MCF 10A (cell line): Measurements from ENCODE around the gene FAM193B. TPM values are rescaled to one million over a fixed set of nuclear protein-coding genes. Genes with fewer than 3 reads are reported as not detected.

ENCODE experiments used
- BruUV-seq: library from RNA; stranded (reverse); fragments of 400-500 nt; replicated peaks from 2 replicates; lab custom pipeline; 2021; lab: Mats Ljungman, UMichigan
- CTCF ChIA-PET: fragments of 300-600 bp; sonication (Branson Sonifier 250); formaldehyde crosslinking; extraction: SDS; loops from one replicate; lab custom pipeline; 2021; ENCODE audit warnings: antibody characterized with exemption, inconsistent platforms; lab: Yijun Ruan, JAX
- POLR2A ChIA-PET: fragments of 300-600, 350-650 bp; sonication (Branson Sonifier 250); formaldehyde crosslinking; extraction: SDS; loops from one replicate; lab custom pipeline; 2020; ENCODE audit warnings: antibody characterized with exemption, inconsistent platforms; lab: Yijun Ruan, JAX
- DNase-seq: peaks from one replicate; pipeline ENCODE4 v3.0.0-alpha.2; 2018; ENCODE audit not compliant: unreplicated experiment
- H3K27ac Mint-ChIP-seq: one replicate; pipeline ENCODE4 v1.8.0; 2022; ENCODE audit warnings: mild to moderate bottlenecking, low read depth, mixed read lengths; ENCODE audit not compliant: unreplicated experiment
- H3K27me3 Mint-ChIP-seq: one replicate; pipeline ENCODE4 v1.8.0; 2022; ENCODE audit warnings: mixed read lengths; ENCODE audit not compliant: insufficient read depth, unreplicated experiment
- H3K36me3 Mint-ChIP-seq: one replicate; pipeline ENCODE4 v1.8.0; 2022; ENCODE audit warnings: mild to moderate bottlenecking, moderate library complexity, mixed read lengths; ENCODE audit not compliant: insufficient read depth, unreplicated experiment
- H3K4me1 Mint-ChIP-seq: one replicate; pipeline ENCODE4 v1.8.0; 2022; ENCODE audit warnings: mixed read lengths; ENCODE audit not compliant: insufficient read depth, unreplicated experiment
- H3K4me3 Mint-ChIP-seq: one replicate; pipeline ENCODE4 v1.8.0; 2022; ENCODE audit warnings: mild to moderate bottlenecking, moderate library complexity, mixed read lengths; ENCODE audit not compliant: unreplicated experiment
- H3K9me3 Mint-ChIP-seq: one replicate; pipeline ENCODE4 v1.8.0; 2022; ENCODE audit warnings: mixed read lengths; ENCODE audit not compliant: unreplicated experiment
- CTCF ChIP-seq: fragments of 200-600 bp; IDR thresholded peaks from one replicate; pipeline ENCODE4 v1.8.0; 2022; ENCODE audit warnings: antibody characterized with exemption, mild to moderate bottlenecking; ENCODE audit not compliant: unreplicated experiment
- intact Hi-C: fragments of 100-400 bp; cut with micrococcal nuclease; formaldehyde crosslinking; loops from 2 replicates; pipeline ENCODE4 v1.14.1; 2022
- total RNA-seq: library from RNA; stranded (reverse); gene quantifications from 2 replicates; pipeline ENCODE4 v1.2.3, GENCODE V29; 2022

Gene FAM193B
- total RNA-seq, 1 experiment from 2014 or later = 80.4 TPM

DNA sequence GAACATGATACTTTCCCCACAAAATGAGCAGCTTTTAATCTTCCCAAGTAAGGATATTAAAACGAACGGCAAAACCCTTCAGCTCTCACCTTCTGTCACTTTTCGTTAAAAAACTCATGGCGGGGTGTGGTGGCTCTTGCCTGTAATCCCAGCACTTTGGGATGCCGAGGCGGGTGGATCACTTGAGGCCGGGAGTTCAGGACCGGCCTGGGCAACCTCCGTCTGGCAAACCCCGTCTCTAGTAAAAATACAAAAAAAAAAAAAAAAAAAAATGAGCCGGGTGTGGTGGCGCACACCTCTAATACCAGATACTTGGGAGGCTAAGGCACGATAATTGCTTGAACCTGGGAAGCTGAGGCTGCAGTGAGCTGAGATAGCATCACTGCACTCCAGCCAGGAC, 38.5 kb upstream of the FAM193B start:
- CTCF ChIA-PET = interaction anchor here (0.6 to 2.5 kb wide), 9 partner anchors 8 to 745 kb away, joined by 3 to 9 read pairs (median 4); no protein-coding TSS in a partner anchor
- Mint-ChIP-seq H3K36me3 (peaks cover 48% of the 10 kb centered on the region), H3K9me3 (no peaks in the 10 kb centered on the region), H3K4me3 (peak overlapping the region; percentile 85), H3K4me1 (peaks cover 7% of the 10 kb centered on the region), H3K27ac (peak overlapping the region; percentile 96), H3K27me3 (peaks cover 36% of the 10 kb centered on the region)
- POLR2A ChIA-PET = interaction anchor here (0.9 to 2.7 kb wide), 10 partner anchors 7 to 189 kb away, joined by 3 to 55 read pairs (median 6); partner anchors contain the start of genes B4GALT7 and DDX41
- no peak for TF ChIP-seq CTCF
- BruUV-seq = no TSS peak
- DNase-seq = no peak
- intact Hi-C loops = loop anchor here (1.0 to 5.0 kb wide), 3 partner anchors 32 to 91 kb away; no protein-coding TSS in a partner anchor

GRCh38 chr5:177592010-177592834, 37.9 kb upstream of the FAM193B start, which contains the start of gene TMED9:
Gene TMED9 (plus strand): TSS chr5:177592203. CDS start chr5:177592215, 12 bp downstream.
- peak within 1 kb of the TSS; percentile 96 for H3K27ac Mint-ChIP-seq
- peak; percentile 86 for DNase-seq
- peaks cover 36% of the 10 kb centered on the region for H3K27me3 Mint-ChIP-seq
- peak within 1 kb of the TSS; percentile 85 for H3K4me3 Mint-ChIP-seq
- intact Hi-C loops = loop anchor here (1.0 to 5.0 kb wide), 3 partner anchors 31 to 90 kb away; no protein-coding TSS in a partner anchor
- H3K4me1 Mint-ChIP-seq = peaks cover 7% of the 10 kb centered on the region
- ChIA-PET POLR2A (interaction anchor here (0.7 to 2.7 kb wide), 17 partner anchors 8 to 282 kb away, joined by 3 to 55 read pairs (median 5); partner anchors contain the start of genes B4GALT7, DDX41 and FAM193B), CTCF (interaction anchor here (0.7 to 2.5 kb wide), 8 partner anchors 9 to 202 kb away, joined by 3 to 9 read pairs (median 4); no protein-coding TSS in a partner anchor)
- peaks cover 48% of the 10 kb centered on the region for H3K36me3 Mint-ChIP-seq
- TSS peak; percentile 52 for BruUV-seq
- H3K9me3 Mint-ChIP-seq = no peaks in the 10 kb centered on the region
- no peak for TF ChIP-seq CTCF

DNA sequence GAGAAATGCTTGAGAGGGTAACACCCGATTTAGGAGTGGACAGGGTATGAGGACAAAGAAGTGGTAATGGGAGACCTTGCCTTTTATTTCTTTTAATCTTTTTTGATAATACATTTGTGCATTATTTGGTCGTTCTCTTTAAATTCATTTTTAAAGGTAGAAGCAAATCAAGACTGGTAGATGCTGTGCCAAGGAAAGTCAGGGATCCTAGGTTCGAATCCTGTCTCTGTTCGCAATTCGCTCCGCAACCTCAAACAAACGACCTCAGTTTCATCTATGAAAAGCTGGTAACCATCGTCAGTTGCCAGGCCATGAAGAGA, 37.3 kb upstream of the FAM193B start:
- intact Hi-C loops = loop anchor here (1.0 to 5.0 kb wide), 3 partner anchors 30 to 89 kb away; no protein-coding TSS in a partner anchor
- POLR2A ChIA-PET = interaction anchor here (0.7 to 2.7 kb wide), 14 partner anchors 9 to 282 kb away, joined by 3 to 55 read pairs (median 4); partner anchors contain the start of genes B4GALT7, DDX41 and FAM193B
- Mint-ChIP-seq H3K9me3 (no peaks in the 10 kb centered on the region), H3K4me1 (peaks cover 7% of the 10 kb centered on the region), H3K36me3 (peaks cover 44% of the 10 kb centered on the region), H3K27ac (peak overlapping the region; percentile 96), H3K27me3 (peaks cover 39% of the 10 kb centered on the region), H3K4me3 (peak overlapping the region; percentile 85)
- no peak for TF ChIP-seq CTCF
- BruUV-seq = no TSS peak
- CTCF ChIA-PET = interaction anchor here (1.4 to 2.5 kb wide), 3 partner anchors 16 to 91 kb away, joined by 4 to 9 read pairs (median 4); no protein-coding TSS in a partner anchor
- DNase-seq = no peak

DNA sequence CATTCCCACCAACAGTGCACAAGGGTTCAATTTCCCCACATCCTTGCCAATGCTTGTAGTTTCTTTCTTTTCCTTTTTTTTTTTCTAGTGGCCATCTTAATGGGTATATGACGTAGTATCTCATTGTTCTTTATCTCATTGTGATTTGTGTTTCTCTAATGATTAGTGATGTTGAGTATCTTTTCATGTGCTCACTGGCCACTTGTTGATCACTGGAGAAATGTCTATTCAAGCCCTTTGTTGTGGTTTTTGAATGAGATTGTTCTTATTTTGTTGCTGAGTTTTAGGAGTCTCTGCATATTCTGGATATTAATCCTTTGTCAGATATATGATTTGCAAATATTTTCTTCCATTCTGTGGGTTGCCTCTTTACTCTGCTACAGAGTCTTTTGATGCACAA, 36.0 kb upstream of the FAM193B start:
- POLR2A ChIA-PET = interaction anchor here (0.8 to 2.3 kb wide), 2 partner anchors 18 to 44 kb away, joined by 4 to 7 read pairs; no protein-coding TSS in a partner anchor
- Mint-ChIP-seq H3K9me3 (no peaks in the 10 kb centered on the region), H3K27ac (no peak overlapping the region), H3K4me1 (peaks cover 7% of the 10 kb centered on the region), H3K36me3 (peaks cover 32% of the 10 kb centered on the region), H3K4me3 (no peak overlapping the region), H3K27me3 (peaks cover 51% of the 10 kb centered on the region)
- CTCF ChIA-PET = no interaction called here
- no peak for DNase-seq
- TF ChIP-seq CTCF = no peak
- no TSS peak for BruUV-seq
- intact Hi-C loops = loop anchor here (5.0 kb wide), 2 partner anchors 43 to 88 kb away; no protein-coding TSS in a partner anchor
